ENCODE measurements around the gene RAB30. TPM values are rescaled to one million over a fixed set of nuclear protein-coding genes. Genes with fewer than 3 reads are reported as not detected.

RAB30 gene
- total and polyA plus RNA-seq, 2 donors (not counting 3 experiments of a cell fraction or from before 2014, with no cell fraction given) = 4.1 to 14.6 TPM

DNA sequence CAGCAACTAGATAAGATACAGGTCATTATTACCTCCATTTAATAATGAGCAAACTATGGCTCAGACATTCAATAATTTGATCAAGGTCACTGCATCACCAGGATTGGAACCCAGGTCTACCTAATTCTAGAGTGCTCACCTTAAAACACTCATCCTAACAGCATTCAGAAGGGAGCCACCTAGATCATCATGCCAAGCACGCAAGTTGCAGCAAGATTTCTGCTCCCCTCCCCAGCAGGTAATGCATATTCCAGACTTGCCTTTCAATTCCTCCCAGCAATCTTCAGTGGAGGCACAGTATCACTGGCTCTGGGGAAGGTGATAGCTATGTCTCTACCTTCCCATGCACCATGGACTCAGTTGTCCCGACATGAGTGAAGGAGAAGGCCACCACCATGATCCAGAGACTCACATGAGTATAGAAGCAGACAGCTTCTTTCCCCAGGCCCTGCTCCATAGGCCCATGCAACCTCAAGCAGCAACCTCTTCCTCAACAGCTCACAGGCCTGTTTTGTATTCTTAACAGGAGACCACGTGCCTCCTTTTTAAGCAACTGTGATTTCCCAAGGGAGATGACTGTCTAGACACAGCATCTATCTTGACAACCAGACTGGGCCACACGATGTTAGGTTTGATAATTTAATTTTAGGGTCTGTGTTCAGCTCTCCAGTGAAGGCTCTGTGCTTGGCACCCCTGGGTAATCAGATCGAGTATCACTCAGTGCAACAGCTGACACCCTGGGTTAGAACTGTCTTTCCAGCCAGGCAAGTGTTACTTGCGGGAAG lies 36.4 kb downstream of the RAB30 start:
- no peaks in the 10 kb centered on the region for H3K27me3 ChIP-seq (ENCODE audit: control insufficient read depth in 2 of 2, insufficient read depth in 2 of 2, low read length in 2 of 2)
- peaks cover 9% of the 10 kb centered on the region for H3K4me1 ChIP-seq (ENCODE audit: control insufficient read depth, extremely low read depth, insufficient read depth, low read length)
- no peaks in the 10 kb centered on the region for H3K9me3 ChIP-seq (replicated peaks; ENCODE audit: control insufficient read depth, insufficient read depth, low read length)
- ChIA-PET POLR2A (no interaction called here), CTCF (interaction anchor here (0.9 to 1.6 kb wide), 4 partner anchors 8 to 36 kb away, joined by 3 to 4 read pairs (median 4); no protein-coding TSS in a partner anchor)
- H3K79me2 ChIP-seq (ENCODE audit: control insufficient read depth, insufficient read depth, low read length) = no peaks in the 10 kb centered on the region
- BruUV-seq (replicated peaks) = no TSS peak
- no peak overlapping the region for H2AFZ ChIP-seq (ENCODE audit: low read depth, low read length)
- H3K4me3 ChIP-seq (replicated peaks in 1 of 3; ENCODE audit: insufficient read depth in 1 of 3, low read depth in 1 of 3, low read length in 3 of 3) = no peak overlapping the region
- H3K4me2 ChIP-seq (ENCODE audit: insufficient read depth, low read length) = no peak overlapping the region
- no peaks in the 10 kb centered on the region for H4K20me1 ChIP-seq (replicated peaks; ENCODE audit: control insufficient read depth, extremely low read depth, insufficient read depth, low read length)
- H3K9ac ChIP-seq (replicated peaks; ENCODE audit: extremely low read depth, insufficient read depth, low read length) = no peak overlapping the region
- H3K27ac ChIP-seq (ENCODE audit: insufficient read depth, low read depth, low read length) = no peak overlapping the region
- DNase-seq (ENCODE audit: low read depth, low spot score) (no peak), FAIRE-seq (no peak)
- H3K9me1 ChIP-seq (replicated peaks; ENCODE audit: control insufficient read depth, extremely low read depth, insufficient read depth, low read length) = no peaks in the 10 kb centered on the region
- dilution Hi-C loops (cut with MboI; ENCODE audit: extremely low pct_ligation_motif_present, low sequenced_read_pairs) = no loop called here
- TF ChIP-seq, protein P1, sequence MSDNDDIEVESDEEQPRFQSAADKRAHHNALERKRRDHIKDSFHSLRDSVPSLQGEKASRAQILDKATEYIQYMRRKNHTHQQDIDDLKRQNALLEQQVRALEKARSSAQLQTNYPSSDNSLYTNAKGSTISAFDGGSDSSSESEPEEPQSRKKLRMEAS (IDR thresholded peaks at IDR 0.05; ENCODE audit: insufficient read depth, insufficient read length) = no peak
- TF ChIP-seq POLR2AphosphoS5 (IDR thresholded peaks at IDR 0.05; ENCODE audit: insufficient read depth, low read depth, low read length) (no peak), GATA2 (IDR thresholded peaks at IDR 0.05; ENCODE audit: insufficient read depth, insufficient read length, low read depth, low read length) (no peak), EZH2 (IDR thresholded peaks at IDR 0.05; ENCODE audit: borderline replicate concordance, low read depth, low read length, severe bottlenecking) (no peak)
- TF ChIP-seq, protein P2, sequence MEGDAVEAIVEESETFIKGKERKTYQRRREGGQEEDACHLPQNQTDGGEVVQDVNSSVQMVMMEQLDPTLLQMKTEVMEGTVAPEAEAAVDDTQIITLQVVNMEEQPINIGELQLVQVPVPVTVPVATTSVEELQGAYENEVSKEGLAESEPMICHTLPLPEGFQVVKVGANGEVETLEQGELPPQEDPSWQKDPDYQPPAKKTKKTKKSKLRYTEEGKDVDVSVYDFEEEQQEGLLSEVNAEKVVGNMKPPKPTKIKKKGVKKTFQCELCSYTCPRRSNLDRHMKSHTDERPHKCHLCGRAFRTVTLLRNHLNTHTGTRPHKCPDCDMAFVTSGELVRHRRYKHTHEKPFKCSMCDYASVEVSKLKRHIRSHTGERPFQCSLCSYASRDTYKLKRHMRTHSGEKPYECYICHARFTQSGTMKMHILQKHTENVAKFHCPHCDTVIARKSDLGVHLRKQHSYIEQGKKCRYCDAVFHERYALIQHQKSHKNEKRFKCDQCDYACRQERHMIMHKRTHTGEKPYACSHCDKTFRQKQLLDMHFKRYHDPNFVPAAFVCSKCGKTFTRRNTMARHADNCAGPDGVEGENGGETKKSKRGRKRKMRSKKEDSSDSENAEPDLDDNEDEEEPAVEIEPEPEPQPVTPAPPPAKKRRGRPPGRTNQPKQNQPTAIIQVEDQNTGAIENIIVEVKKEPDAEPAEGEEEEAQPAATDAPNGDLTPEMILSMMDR (IDR thresholded peaks at IDR 0.05; ENCODE audit: extremely low read depth in 1 of 2, insufficient read depth in 1 of 2, low read depth in 1 of 2, low read length in 2 of 2) = no peak
- intact Hi-C loops (cut with micrococcal nuclease) = no loop called here
- H3K36me3 ChIP-seq (ENCODE audit: control insufficient read depth in 2 of 2, extremely low read depth in 1 of 2, insufficient read depth in 2 of 2, low read length in 2 of 2) = no peaks in the 10 kb centered on the region
